MCF 10A (cell line): Measurements from ENCODE around the gene CLEC11A. TPM values are rescaled to one million over a fixed set of nuclear protein-coding genes. Genes with fewer than 3 reads are reported as not detected.

Experiments
- BruUV-seq: library from RNA; stranded (reverse); fragments of 400-500 nt; replicated peaks from 2 replicates; lab custom pipeline; 2021; lab: Mats Ljungman, UMichigan
- CTCF ChIA-PET: fragments of 300-600 bp; sonication (Branson Sonifier 250); formaldehyde crosslinking; extraction: SDS; loops from one replicate; lab custom pipeline; 2021; ENCODE audit warnings: antibody characterized with exemption, inconsistent platforms; lab: Yijun Ruan, JAX
- POLR2A ChIA-PET: fragments of 300-600, 350-650 bp; sonication (Branson Sonifier 250); formaldehyde crosslinking; extraction: SDS; loops from one replicate; lab custom pipeline; 2020; ENCODE audit warnings: antibody characterized with exemption, inconsistent platforms; lab: Yijun Ruan, JAX
- DNase-seq: peaks from one replicate; pipeline ENCODE4 v3.0.0-alpha.2; 2018; ENCODE audit not compliant: unreplicated experiment
- H3K27ac Mint-ChIP-seq: one replicate; pipeline ENCODE4 v1.8.0; 2022; ENCODE audit warnings: mild to moderate bottlenecking, low read depth, mixed read lengths; ENCODE audit not compliant: unreplicated experiment
- H3K27me3 Mint-ChIP-seq: one replicate; pipeline ENCODE4 v1.8.0; 2022; ENCODE audit warnings: mixed read lengths; ENCODE audit not compliant: insufficient read depth, unreplicated experiment
- H3K36me3 Mint-ChIP-seq: one replicate; pipeline ENCODE4 v1.8.0; 2022; ENCODE audit warnings: mild to moderate bottlenecking, moderate library complexity, mixed read lengths; ENCODE audit not compliant: insufficient read depth, unreplicated experiment
- H3K4me1 Mint-ChIP-seq: one replicate; pipeline ENCODE4 v1.8.0; 2022; ENCODE audit warnings: mixed read lengths; ENCODE audit not compliant: insufficient read depth, unreplicated experiment
- H3K4me3 Mint-ChIP-seq: one replicate; pipeline ENCODE4 v1.8.0; 2022; ENCODE audit warnings: mild to moderate bottlenecking, moderate library complexity, mixed read lengths; ENCODE audit not compliant: unreplicated experiment
- H3K9me3 Mint-ChIP-seq: one replicate; pipeline ENCODE4 v1.8.0; 2022; ENCODE audit warnings: mixed read lengths; ENCODE audit not compliant: unreplicated experiment
- intact Hi-C: fragments of 100-400 bp; cut with micrococcal nuclease; formaldehyde crosslinking; loops from 2 replicates; pipeline ENCODE4 v1.14.1; 2022
- total RNA-seq: library from RNA; stranded (reverse); gene quantifications from 2 replicates; pipeline ENCODE4 v1.2.3, GENCODE V29; 2022
- TF ChIP-seq, protein P1 (sequence below): fragments of 200-600 bp; IDR thresholded peaks from one replicate; pipeline ENCODE4 v1.8.0; 2022; ENCODE audit warnings: antibody characterized with exemption, mild to moderate bottlenecking; ENCODE audit not compliant: unreplicated experiment

CLEC11A gene
- total RNA-seq, 1 experiment from 2014 or later, result 2.4 TPM

DNA sequence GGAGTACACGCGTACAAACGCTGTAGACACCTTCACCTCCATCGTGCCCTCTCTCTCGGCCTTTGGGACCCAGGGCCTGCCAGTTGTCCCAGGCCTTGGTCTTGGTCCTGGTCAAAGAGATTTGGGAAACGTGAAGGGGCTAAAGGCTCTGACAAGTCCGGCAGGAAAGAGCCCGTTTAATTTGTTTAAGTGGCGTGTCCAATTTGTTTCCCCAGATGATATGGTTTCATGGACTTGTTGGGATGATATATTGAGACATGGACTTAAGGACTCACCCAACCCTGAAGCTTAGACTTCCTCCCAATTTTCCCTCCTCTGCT is 2.7 kb downstream of the CLEC11A start:
- H3K27me3 Mint-ChIP-seq, result no peaks in the 10 kb centered on the region
- TSS peak; percentile 62 for BruUV-seq
- H3K4me1 Mint-ChIP-seq, result peaks cover 7% of the 10 kb centered on the region
- DNase-seq, result no peak
- H3K36me3 Mint-ChIP-seq, result no peaks in the 10 kb centered on the region
- no peaks in the 10 kb centered on the region for H3K9me3 Mint-ChIP-seq
- TF ChIP-seq, protein P1, sequence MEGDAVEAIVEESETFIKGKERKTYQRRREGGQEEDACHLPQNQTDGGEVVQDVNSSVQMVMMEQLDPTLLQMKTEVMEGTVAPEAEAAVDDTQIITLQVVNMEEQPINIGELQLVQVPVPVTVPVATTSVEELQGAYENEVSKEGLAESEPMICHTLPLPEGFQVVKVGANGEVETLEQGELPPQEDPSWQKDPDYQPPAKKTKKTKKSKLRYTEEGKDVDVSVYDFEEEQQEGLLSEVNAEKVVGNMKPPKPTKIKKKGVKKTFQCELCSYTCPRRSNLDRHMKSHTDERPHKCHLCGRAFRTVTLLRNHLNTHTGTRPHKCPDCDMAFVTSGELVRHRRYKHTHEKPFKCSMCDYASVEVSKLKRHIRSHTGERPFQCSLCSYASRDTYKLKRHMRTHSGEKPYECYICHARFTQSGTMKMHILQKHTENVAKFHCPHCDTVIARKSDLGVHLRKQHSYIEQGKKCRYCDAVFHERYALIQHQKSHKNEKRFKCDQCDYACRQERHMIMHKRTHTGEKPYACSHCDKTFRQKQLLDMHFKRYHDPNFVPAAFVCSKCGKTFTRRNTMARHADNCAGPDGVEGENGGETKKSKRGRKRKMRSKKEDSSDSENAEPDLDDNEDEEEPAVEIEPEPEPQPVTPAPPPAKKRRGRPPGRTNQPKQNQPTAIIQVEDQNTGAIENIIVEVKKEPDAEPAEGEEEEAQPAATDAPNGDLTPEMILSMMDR, result no peak
- POLR2A ChIA-PET, result no interaction called here
- peak overlapping the region; percentile 87 for H3K27ac Mint-ChIP-seq
- H3K4me3 Mint-ChIP-seq, result peak overlapping the region; percentile 82
- intact Hi-C loops, result no loop called here
- CTCF ChIA-PET, result interaction anchor here (0.8 kb wide), 1 partner anchor 30 kb away, joined by 3 read pairs; no protein-coding TSS in a partner anchor

DNA sequence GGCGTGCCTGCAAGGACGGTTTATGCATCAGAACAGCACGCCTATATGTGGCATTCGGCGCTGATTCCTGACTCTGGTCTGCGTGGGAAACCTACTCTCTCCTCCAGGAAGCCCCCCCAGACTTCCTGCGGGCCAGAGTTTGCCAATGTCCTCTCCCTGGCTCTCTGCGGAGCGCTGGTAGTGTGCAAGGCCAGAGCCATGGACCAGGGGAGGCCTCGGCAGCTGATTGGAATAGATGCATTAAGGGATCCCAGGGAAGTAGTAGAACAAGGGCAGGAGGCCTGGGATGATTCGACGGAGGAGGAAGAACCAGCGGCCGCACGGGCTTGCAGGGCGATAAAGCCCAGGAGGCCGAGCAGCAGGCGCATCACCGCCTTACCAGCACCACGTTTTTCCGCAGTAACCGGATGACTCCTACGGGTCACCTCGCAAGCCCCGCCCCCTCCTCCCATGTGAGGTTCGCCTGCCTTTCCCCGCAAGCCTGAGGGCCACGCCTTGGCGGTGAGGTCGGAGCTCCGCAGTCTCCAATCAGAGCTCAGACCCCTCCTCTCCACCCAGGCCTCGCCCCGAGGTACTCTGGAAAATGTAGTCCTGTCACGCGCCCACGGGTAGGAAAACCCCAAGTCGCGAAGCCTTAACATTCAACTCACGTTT is 5.0 kb downstream of the CLEC11A start:
- no TSS peak for BruUV-seq
- ChIA-PET POLR2A (no interaction called here), CTCF (no interaction called here)
- DNase-seq, result no peak
- TF ChIP-seq, protein P1, result no peak
- Mint-ChIP-seq H3K27me3 (no peaks in the 10 kb centered on the region), H3K4me1 (peaks cover 3% of the 10 kb centered on the region), H3K4me3 (no peak overlapping the region), H3K27ac (no peak overlapping the region), H3K36me3 (no peaks in the 10 kb centered on the region), H3K9me3 (no peaks in the 10 kb centered on the region)
- intact Hi-C loops, result no loop called here

DNA sequence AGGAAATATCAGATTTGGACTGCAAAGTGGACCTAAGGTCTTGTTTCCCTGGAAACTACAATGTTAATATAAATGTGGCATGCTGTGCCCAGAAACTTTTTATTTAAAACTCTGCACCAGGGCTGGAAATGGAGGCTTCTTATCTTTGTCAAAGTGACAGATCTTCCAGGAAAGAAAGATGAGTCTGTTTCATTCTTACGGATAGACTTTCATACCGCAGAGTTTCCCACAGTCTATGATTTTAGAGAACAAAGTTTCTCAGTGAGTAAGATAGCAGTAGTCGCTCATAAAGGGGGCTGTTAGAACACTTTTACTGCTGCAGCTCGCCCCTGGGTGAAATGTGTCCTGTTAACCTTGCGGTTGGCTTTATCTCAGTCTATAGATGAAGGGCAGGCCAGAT is 6.7 kb downstream of the CLEC11A start:
- POLR2A ChIA-PET, result no interaction called here
- CTCF ChIA-PET, result interaction anchor here (0.6 to 0.7 kb wide), 6 partner anchors 21 to 514 kb away, joined by 3 to 6 read pairs (median 3); no protein-coding TSS in a partner anchor

DNA sequence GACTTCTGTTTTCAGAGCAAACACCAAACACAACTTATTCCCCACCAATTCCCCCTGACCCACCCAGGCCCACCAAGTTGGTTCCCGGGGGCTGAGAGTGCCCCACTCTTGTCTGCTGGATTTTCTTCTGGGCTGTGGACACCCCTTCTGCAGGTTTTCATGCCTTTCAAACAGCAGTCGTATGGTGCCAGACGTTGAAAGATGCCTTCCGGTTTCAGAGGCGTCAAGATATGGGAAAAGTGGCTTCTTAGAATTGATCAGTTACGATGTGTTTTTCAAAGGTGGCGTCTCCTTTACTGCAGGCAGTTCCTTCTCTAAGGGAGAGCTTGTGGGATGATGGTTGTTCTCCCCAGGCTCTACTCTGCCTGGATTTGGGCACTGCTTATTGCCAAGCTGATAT is 12.7 kb downstream of the CLEC11A start:
- no TSS peak for BruUV-seq
- H3K27me3 Mint-ChIP-seq, result peaks cover 30% of the 10 kb centered on the region
- DNase-seq, result no peak
- H3K27ac Mint-ChIP-seq, result no peak overlapping the region
- TF ChIP-seq, protein P1, result no peak
- no peaks in the 10 kb centered on the region for H3K36me3 Mint-ChIP-seq
- no peaks in the 10 kb centered on the region for H3K9me3 Mint-ChIP-seq
- intact Hi-C loops, result no loop called here
- H3K4me1 Mint-ChIP-seq, result no peaks in the 10 kb centered on the region
- H3K4me3 Mint-ChIP-seq, result no peak overlapping the region
- CTCF ChIA-PET, result interaction anchor here (0.6 kb wide), 1 partner anchor 88 kb away, joined by 4 read pairs; no protein-coding TSS in a partner anchor
- POLR2A ChIA-PET, result interaction anchor here (0.6 kb wide), 1 partner anchor 1900 kb away, joined by 3 read pairs; the partner anchor contains the start of gene HSD17B14

More for the DNA sequence above, 6.7 kb downstream of the CLEC11A start:
- no peaks in the 10 kb centered on the region for H3K9me3 Mint-ChIP-seq
- no peaks in the 10 kb centered on the region for H3K36me3 Mint-ChIP-seq
- intact Hi-C loops, result no loop called here
- DNase-seq, result no peak
- TF ChIP-seq, protein P1, result no peak
- no peaks in the 10 kb centered on the region for H3K4me1 Mint-ChIP-seq
- H3K4me3 Mint-ChIP-seq, result no peak overlapping the region
- BruUV-seq, result no TSS peak
- H3K27ac Mint-ChIP-seq, result no peak overlapping the region
- no peaks in the 10 kb centered on the region for H3K27me3 Mint-ChIP-seq
